ENCODE measurements around the gene TSKU.

- TF ChIP-seq POLR2A (IDR thresholded peaks at IDR 0.05) = no peak
- TF ChIP-seq, protein P1, sequence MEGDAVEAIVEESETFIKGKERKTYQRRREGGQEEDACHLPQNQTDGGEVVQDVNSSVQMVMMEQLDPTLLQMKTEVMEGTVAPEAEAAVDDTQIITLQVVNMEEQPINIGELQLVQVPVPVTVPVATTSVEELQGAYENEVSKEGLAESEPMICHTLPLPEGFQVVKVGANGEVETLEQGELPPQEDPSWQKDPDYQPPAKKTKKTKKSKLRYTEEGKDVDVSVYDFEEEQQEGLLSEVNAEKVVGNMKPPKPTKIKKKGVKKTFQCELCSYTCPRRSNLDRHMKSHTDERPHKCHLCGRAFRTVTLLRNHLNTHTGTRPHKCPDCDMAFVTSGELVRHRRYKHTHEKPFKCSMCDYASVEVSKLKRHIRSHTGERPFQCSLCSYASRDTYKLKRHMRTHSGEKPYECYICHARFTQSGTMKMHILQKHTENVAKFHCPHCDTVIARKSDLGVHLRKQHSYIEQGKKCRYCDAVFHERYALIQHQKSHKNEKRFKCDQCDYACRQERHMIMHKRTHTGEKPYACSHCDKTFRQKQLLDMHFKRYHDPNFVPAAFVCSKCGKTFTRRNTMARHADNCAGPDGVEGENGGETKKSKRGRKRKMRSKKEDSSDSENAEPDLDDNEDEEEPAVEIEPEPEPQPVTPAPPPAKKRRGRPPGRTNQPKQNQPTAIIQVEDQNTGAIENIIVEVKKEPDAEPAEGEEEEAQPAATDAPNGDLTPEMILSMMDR (IDR thresholded peaks at IDR 0.05) = no peak
Measured at GRCh38 chr11:76773921-76774361, 9.2 kb upstream of the TSKU start.
